Measurements from ENCODE around the gene SLC37A2. TPM values are rescaled to one million over a fixed set of nuclear protein-coding genes. Genes with fewer than 3 reads are reported as not detected.

The SLC37A2 gene
- total RNA-seq, 4 donors from 2014 or later: 0.75 to 2.1 (median 1.5) TPM

GRCh38 chr11:125036933-125037332 is 26.2 kb upstream of the SLC37A2 start:
- intact Hi-C loops (cut with DNase I; ENCODE audit: low total_unique reads): no loop called here
- Histone ChIP-seq H3K27me3 (no peaks in the 10 kb centered on the region), H3K27ac (no peak overlapping the region), H3K9me3 (no peaks in the 10 kb centered on the region), H3K4me1 (no peaks in the 10 kb centered on the region), H3K36me3 (no peaks in the 10 kb centered on the region), H3K4me3 (no peak overlapping the region)
- no peak for ATAC-seq
- in situ Hi-C loops (cut with MboI; ENCODE audit: low sequenced_read_pairs in 4 of 4): no loop called here
- DNase-seq: no peak
- TF ChIP-seq CTCF (IDR thresholded peaks at IDR 0.05 in 4 of 5, conservative IDR thresholded peaks at IDR 0.05 in 1 of 5) (no peak), POLR2A (IDR thresholded peaks at IDR 0.05) (no peak)

- no peaks in the 10 kb centered on the region for H3K4me1 ChIP-seq
- in situ Hi-C loops (cut with MboI; ENCODE audit: low sequenced_read_pairs in 4 of 4): no loop called here
- no peaks in the 10 kb centered on the region for H3K27me3 ChIP-seq
- no peak overlapping the region for H3K4me3 ChIP-seq
- intact Hi-C loops (cut with DNase I; ENCODE audit: low total_unique reads): no loop called here
- H3K36me3 ChIP-seq: no peaks in the 10 kb centered on the region
- no peak for DNase-seq
- TF ChIP-seq CTCF (IDR thresholded peaks at IDR 0.05 in 4 of 5, conservative IDR thresholded peaks at IDR 0.05 in 1 of 5) (no peak), POLR2A (IDR thresholded peaks at IDR 0.05) (no peak)
- no peak for ATAC-seq
- no peak overlapping the region for H3K27ac ChIP-seq
- H3K9me3 ChIP-seq: no peaks in the 10 kb centered on the region
These were observed 13.8 kb upstream of the SLC37A2 start for GRCh38 chr11:125049164-125049792.

GRCh38 chr11:125052047-125052446 is 11.1 kb upstream of the SLC37A2 start:
- H3K27me3 ChIP-seq: no peaks in the 10 kb centered on the region
- intact Hi-C loops (cut with DNase I; ENCODE audit: low total_unique reads): no loop called here
- H3K9me3 ChIP-seq: no peaks in the 10 kb centered on the region
- no peaks in the 10 kb centered on the region for H3K36me3 ChIP-seq
- TF ChIP-seq CTCF (IDR thresholded peaks at IDR 0.05 in 4 of 5, conservative IDR thresholded peaks at IDR 0.05 in 1 of 5) (no peak), POLR2A (IDR thresholded peaks at IDR 0.05) (no peak)
- DNase-seq (no peak), ATAC-seq (no peak)
- in situ Hi-C loops (cut with MboI; ENCODE audit: low sequenced_read_pairs in 4 of 4): no loop called here
- H3K4me3 ChIP-seq: no peak overlapping the region
- no peaks in the 10 kb centered on the region for H3K4me1 ChIP-seq
- H3K27ac ChIP-seq: no peak overlapping the region

GRCh38 chr11:125053167-125053566 is 9.9 kb upstream of the SLC37A2 start:
- no peaks in the 10 kb centered on the region for H3K9me3 ChIP-seq
- in situ Hi-C loops (cut with MboI; ENCODE audit: low sequenced_read_pairs in 4 of 4): no loop called here
- ATAC-seq: no peak
- H3K36me3 ChIP-seq: no peaks in the 10 kb centered on the region
- no peak overlapping the region for H3K27ac ChIP-seq
- TF ChIP-seq POLR2A (IDR thresholded peaks at IDR 0.05) (no peak), CTCF (IDR thresholded peaks at IDR 0.05 in 4 of 5, conservative IDR thresholded peaks at IDR 0.05 in 1 of 5) (no peak)
- no peak for DNase-seq
- H3K4me1 ChIP-seq: no peaks in the 10 kb centered on the region
- intact Hi-C loops (cut with DNase I; ENCODE audit: low total_unique reads): no loop called here
- no peaks in the 10 kb centered on the region for H3K27me3 ChIP-seq
- H3K4me3 ChIP-seq: no peak overlapping the region

Measured in gastrocnemius medialis (tissue), 4 donors.